GM21717 (cell line): ENCODE data around the gene ACTRT3.

ENCODE experiments used
- ATAC-seq: cut with Tn5 transposase; IDR thresholded peaks from one replicate; pipeline ENCODE4 v1.9.1; 2021; ENCODE audit warnings: mild to moderate bottlenecking, moderate library complexity; ENCODE audit not compliant: unreplicated experiment

ACTRT3 gene

GRCh38 chr3:169769287-169770181, at the start of gene ACTRT3:
Gene ACTRT3 (minus strand): TSS chr3:169769561. CDS start chr3:169769520, 41 bp downstream.
- peak; percentile 19 for ATAC-seq

DNA sequence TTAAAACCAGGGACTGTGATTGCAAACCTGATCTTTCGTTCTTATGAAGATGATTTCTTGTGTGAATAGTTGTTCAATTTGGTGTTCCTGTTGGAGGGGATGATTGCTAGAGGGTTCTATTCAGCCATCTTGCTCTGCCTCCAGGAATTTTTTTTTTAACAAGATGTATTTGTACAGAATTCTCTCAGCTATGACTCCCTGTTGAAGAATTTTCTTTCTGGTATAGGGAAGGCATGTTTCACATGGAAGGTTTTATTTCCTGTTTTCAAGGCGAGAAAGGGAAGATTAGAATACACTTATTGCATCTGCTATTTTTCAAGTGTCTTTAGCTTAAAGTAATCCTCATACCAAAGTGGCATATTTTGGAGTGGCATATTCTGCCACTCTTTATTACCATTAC, 49.0 kb upstream of the ACTRT3 start:
- no peak for ATAC-seq

GRCh38 chr3:169815590-169816150, 46.3 kb upstream of the ACTRT3 start:
- no peak for ATAC-seq

- ATAC-seq, result peak; percentile 88
Measured at GRCh38 chr3:169813757-169814517, 44.6 kb upstream of the ACTRT3 start.

DNA sequence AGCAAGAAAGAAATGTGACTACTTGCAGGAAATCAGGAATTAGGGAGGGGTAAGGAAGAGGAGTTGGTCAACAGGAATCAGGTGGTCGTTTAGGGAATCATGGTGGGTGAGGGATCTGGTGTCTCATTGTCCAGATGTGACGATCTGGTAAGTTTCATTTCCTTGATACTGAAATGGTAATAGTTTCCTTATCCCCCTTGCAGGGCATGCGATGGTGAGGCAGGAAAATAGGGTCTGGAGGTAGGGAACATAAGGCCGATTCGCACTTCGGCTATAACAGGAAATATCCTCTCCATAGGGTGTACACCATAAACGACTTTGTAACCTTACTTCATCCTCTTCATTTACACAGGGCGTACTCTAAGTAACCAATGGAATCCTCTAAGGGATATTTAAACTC, 43.9 kb upstream of the ACTRT3 start:
- no peak for ATAC-seq

- ATAC-seq, result peak; percentile 73
Measured at GRCh38 chr3:169812332-169813235, 43.2 kb upstream of the ACTRT3 start, which contains the start of the genes LRRC34 and LRRIQ4. Gene LRRC34 (minus strand): TSS chr3:169812904. CDS start chr3:169812548, 356 bp downstream. Gene LRRIQ4 (plus strand): TSS chr3:169812870. CDS start chr3:169821922, 9,052 bp downstream.

DNA sequence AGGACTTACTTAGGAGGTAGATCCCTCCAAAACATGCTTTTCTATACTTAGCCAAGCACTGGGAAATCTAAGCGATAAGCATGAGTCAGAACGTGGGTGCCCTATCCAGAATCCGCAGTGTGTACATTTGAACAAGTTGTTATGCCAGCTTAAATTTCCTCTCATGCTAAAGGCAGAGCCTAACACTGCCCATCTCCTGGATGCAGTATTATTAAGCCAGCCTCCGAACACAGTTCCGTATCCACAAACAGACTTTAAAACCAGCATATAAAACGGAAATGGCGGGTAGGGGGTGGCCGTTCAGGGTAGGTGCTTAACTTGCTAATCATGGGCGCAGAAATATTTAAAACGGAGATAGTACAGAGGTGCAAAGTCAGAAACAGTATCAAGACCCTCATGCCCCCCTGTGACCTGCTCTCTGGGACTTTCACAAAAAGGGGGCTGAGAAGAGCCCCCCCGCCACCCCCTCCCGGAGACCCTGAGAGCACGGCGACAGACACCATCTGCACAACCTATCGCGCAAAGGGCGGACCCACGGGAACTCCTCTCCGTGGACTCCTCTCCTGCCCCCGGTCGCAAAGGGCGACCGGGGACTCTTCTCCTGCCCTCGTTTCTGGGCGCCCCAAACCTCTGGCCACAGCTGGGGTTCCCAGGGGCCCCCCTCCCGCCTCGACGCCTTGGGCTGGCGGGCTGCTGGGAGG, 42.4 kb upstream of the ACTRT3 start:
- ATAC-seq, result no peak

- no peak for ATAC-seq
Measured at GRCh38 chr3:169809230-169809795, 40.0 kb upstream of the ACTRT3 start.

- ATAC-seq, result no peak
Measured at GRCh38 chr3:169804681-169805080, 35.3 kb upstream of the ACTRT3 start.

- ATAC-seq, result no peak
Measured at GRCh38 chr3:169792359-169792758, 23.0 kb upstream of the ACTRT3 start.

DNA sequence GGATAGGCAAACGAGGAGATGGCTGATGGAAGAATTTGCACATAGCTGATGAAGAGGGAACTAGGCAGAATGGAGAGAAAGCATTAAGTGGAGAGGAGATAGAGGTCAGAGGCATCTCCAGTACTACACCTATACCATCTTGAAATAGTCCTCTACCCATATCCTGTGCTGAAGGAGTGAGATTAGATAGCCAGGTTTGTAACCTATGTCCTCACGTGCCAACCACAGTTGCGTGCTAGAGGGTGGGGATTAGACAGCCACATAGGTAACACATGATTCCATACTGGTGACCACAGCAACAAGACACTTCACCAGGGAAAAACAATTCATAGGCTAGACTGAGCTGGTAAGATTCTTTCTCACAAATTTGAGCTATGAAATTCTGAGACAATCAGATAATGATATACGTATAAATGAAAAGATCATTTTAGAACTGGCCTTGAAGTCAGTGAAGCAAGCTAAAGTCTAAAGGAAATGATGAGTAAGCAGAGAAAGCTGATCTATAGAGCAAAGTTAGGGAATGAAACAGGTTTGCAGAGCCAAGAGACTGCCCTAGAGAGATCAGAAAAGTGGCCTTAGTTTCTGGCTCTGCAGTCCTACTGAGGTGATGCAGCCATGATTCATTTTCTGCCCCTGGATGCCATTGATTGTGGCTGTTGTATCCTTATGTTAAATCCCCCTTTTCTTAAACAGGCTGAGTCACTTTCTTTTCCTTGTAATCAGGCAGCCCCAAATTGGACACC, 21.5 kb upstream of the ACTRT3 start:
- no peak for ATAC-seq

DNA sequence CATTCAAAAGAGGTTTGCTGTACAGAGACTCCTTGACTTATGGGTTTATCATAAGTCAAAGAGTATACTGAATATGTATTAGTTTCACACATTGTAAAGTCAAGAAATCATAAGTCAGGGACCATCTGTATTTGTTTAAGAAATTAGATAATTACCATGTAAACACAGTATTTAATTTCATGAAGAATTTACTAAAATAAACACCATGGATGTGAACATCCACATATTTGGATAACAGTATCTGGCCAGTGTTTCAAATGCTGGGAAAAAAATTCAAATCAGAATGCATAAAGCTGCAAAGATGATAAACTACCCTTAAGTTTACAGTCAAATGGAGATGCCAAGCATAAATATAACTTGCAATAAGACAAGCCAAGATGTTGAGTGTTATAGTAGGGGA, 20.9 kb upstream of the ACTRT3 start:
- no peak for ATAC-seq

GRCh38 chr3:169787791-169788190, 18.4 kb upstream of the ACTRT3 start:
- ATAC-seq, result no peak

GRCh38 chr3:169787120-169787519, 17.8 kb upstream of the ACTRT3 start:
- no peak for ATAC-seq

DNA sequence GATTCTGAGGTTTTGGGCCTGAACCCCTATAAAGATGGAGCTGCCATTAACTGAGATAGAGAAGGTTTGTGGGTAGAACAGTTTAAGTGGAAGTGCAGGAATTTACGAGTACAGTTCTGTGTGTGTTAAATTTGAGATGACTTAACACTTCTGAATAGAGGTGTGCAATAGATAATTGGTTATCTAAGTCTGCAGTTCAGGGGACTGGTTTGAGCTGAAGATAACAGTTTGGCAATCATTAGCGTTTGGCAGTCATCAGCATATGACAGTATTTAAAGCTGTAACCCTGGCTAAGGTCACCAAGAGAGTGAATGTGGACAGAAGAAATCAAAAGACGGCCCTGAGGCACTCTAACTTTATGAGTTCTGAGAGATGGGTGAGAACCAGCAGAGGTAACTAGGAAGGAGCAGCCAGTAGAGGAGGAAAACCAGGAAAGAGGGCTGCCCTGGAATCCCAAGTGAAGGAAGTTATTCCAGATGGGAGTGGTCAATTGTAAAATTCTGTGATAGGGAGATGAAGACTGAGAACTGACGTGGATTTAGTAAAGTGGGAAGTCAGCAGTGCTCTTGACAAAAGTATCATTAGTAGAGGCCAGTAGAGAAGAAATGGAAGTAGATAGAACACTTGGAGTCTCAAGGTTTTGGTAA, 12.0 kb upstream of the ACTRT3 start:
- ATAC-seq, result no peak

- ATAC-seq, result no peak
Measured at GRCh38 chr3:169780742-169781141, 11.4 kb upstream of the ACTRT3 start.

DNA sequence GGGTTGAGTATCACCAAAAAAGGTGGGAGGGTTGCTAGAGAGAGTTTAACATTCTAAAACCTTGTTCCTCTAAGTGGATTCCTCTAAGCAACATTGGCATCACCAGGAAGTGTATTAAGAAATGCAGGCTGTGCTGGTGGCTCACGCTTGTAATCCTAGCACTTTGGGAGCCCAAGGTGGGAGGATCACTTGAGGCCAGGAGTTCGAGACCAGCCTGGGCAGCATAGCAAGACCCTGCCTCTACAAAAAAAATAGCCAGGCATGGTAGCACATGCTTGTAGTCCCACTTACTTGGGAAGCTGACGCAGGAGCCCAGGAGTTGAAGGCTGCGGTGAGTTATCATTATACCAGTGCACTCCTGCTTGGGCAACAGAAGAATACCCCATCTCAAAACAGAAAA, 8.5 kb upstream of the ACTRT3 start:
- no peak for ATAC-seq

- no peak for ATAC-seq
Measured at GRCh38 chr3:169774186-169774585, 4.8 kb upstream of the ACTRT3 start.
